GM12801 (cell line): ENCODE results near the gene AZIN2.

Source experiments
- CTCF ChIP-seq: IDR thresholded peaks from one replicate; pipeline ENCODE4 v1.5.1; 2011; ENCODE audit warnings: control low read depth; ENCODE audit not compliant: insufficient read length; ENCODE audit errors: extremely low read depth

Gene AZIN2

GRCh38 chr1:33128781-33129180 lies 47.8 kb downstream of the AZIN2 start:
- no peak for TF ChIP-seq CTCF

- TF ChIP-seq CTCF = no peak
These were observed 49.3 kb downstream of the AZIN2 start for GRCh38 chr1:33130297-33130696.

GRCh38 chr1:33131191-33131590 lies 50.2 kb downstream of the AZIN2 start:
- TF ChIP-seq CTCF = no peak

GRCh38 chr1:33132549-33132948 lies 51.6 kb downstream of the AZIN2 start:
- TF ChIP-seq CTCF = no peak

GRCh38 chr1:33133478-33134105 lies 52.6 kb downstream of the AZIN2 start:
- TF ChIP-seq CTCF = no peak

GRCh38 chr1:33137800-33138199 lies 56.8 kb downstream of the AZIN2 start:
- no peak for TF ChIP-seq CTCF

- TF ChIP-seq CTCF = no peak
These were observed 59.5 kb downstream of the AZIN2 start for GRCh38 chr1:33140153-33141149.
